ENCODE data around the gene DNMT1.
A peak's percentile ranks its signal among the peaks of the same experiment; 100 is the strongest.

DNMT1 gene

GRCh38 chr19:10093295-10094186 lies 101.2 kb downstream of the DNMT1 start:
- DNase-seq (ENCODE audit: low read depth) = no peak

- no peak for DNase-seq (ENCODE audit: low read depth)
These were observed 102.0 kb downstream of the DNMT1 start for GRCh38 chr19:10092648-10093294.

DNA sequence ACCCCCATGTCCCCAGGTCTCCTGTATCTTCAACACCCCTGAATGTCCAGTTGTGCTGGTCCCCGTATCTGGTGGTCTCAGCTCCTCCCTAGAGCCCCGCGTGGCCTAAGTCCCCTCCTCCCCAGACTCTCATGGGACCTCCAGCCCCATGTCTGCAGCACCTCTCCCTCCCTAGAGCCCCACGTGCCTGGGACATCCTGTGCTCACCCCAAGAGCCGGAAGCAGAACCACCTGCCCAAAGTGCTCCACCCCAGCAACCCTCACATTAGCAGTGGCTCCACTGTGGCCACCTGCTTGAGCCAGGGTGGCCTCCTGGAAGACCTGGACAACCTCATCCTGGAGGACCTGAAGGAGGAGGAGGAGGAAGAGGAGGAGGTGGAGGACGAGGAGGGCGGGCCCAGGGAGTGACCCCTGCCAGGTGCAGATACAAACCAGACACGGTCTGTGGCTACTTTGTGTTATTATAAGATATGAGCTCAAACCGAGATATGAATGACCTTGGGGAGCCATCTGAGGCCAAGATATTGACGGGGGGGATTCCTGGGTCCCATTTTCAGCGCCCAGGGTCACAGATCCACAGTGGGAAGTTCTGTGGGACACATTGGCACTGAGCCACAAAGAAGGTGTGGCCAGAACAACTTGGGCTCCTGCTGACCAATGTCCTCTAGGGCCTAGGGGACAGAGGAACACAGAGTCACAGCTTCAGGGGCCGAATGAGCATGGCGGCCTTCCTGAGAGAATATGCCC lies 102.7 kb downstream of the DNMT1 start:
- DNase-seq (ENCODE audit: low read depth) = peak; percentile 18

DNA sequence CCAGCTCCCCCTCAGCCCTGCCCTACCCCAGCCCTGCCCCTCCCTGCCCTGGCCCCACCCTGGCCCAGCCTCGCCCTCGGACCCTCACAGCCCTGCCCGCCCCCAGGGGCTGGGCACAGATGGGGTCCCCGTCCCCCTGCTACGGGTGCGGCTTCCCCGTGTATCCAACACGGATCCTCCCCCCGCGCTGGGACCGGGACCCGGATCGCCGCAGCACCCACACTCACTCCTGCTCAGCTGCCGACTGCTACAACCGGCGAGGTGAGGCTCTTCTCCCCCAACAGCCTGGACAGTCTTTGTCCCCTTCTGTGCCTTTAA lies 103.4 kb downstream of the DNMT1 start:
- no peak for DNase-seq (ENCODE audit: low read depth)

DNA sequence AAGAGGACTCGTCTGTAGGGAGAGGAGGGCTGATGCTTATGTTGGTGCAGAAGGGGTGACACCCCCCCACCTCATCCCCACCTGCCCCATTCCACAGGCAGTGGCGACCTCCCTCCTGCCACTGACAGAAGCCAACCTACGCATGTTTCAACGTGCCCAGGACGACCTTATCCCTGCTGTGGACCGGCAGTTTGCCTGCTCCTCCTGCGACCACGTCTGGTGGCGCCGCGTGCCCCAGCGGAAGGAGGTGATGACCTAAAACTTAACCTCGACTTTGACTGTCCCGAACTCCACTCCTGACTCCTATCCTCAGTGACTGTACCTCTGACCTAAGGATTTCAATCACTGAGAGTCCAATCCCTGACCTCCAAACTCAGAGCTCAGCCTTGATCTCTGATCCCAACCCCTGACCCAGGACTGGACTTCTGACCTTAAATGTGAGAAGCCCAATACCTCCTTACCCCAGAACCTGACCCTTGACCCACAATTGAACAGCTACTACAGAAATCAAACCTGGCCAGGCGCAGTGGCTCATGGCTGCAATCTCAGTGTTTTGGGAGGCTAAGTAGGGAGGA lies 104.9 kb downstream of the DNMT1 start:
- DNase-seq (ENCODE audit: low read depth) = no peak

GRCh38 chr19:10088949-10089554 lies 105.7 kb downstream of the DNMT1 start:
- no peak for DNase-seq (ENCODE audit: low read depth)

DNA sequence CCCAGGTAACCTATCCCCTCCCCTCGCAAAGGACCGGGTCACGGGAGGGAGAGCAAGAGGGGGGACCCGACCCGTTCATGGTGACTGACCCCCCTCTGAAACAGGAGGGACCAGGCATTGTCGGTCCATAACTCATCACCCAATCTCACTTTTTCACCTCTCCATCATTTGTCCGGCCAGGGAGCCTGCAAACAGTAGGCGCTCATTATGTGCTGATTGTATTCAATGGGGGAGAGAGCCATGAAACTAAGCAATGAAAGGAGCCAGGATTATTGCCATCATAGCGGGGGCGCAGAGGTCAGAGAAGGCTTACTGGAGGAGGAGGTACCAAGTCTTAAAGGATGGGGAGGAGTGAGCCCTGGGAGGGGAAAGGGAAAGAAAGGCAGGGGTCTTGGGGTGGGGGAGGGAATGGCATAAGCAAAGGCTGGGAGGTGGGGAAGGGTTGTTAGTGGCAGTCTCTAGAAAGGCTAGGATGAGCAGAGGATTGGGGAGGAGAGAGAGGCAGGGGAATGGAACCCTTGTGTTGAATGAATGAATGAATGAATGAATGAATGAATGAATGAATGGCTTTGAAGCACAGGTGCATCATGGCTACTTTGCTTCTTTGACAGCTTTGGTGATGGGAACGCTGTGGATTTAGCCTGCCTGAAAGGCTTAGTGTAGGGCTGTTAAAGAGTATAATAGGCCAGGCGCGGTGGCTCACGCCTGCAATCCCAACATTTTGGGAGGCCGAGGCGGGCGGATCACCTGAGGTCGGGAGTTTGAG lies 107.3 kb downstream of the DNMT1 start:
- no peak for DNase-seq (ENCODE audit: low read depth)

- DNase-seq (ENCODE audit: low read depth) = no peak
These were observed 108.1 kb downstream of the DNMT1 start for GRCh38 chr19:10086591-10087192.

GRCh38 chr19:10085641-10086590 lies 108.8 kb downstream of the DNMT1 start, which contains the start of gene SHFL:
Gene SHFL (plus strand): TSS chr19:10086317. CDS start chr19:10086428, 111 bp downstream.
- DNase-seq (ENCODE audit: low read depth) = peak; percentile 49

- DNase-seq (ENCODE audit: low read depth) = no peak
These were observed 110.0 kb downstream of the DNMT1 start for GRCh38 chr19:10084803-10085202.

GRCh38 chr19:10083911-10084310 lies 110.8 kb downstream of the DNMT1 start:
- DNase-seq (ENCODE audit: low read depth) = no peak
